Measurements from ENCODE around the gene RNF41.

DNA sequence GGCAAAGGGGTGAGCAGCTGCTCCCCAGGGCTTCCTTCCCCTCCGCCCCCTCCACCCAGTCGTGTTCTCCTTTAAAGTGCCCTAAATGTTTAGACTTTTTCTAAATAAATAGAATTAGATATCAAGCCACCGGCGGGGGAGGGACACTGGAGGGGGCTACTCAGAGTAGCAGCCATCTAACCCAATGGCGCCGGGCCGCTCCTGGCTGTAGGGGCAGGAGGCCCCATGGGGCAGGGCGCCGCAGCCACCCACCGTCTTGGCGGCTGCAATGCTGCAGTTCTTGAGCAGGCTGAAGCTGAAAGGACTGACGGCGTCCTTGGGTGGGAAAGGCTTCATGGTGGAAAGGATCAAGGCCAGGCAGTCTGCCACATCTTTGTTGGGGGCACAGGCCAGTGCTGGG is 21.3 kb upstream of the RNF41 start:
- TF ChIP-seq, protein P1, sequence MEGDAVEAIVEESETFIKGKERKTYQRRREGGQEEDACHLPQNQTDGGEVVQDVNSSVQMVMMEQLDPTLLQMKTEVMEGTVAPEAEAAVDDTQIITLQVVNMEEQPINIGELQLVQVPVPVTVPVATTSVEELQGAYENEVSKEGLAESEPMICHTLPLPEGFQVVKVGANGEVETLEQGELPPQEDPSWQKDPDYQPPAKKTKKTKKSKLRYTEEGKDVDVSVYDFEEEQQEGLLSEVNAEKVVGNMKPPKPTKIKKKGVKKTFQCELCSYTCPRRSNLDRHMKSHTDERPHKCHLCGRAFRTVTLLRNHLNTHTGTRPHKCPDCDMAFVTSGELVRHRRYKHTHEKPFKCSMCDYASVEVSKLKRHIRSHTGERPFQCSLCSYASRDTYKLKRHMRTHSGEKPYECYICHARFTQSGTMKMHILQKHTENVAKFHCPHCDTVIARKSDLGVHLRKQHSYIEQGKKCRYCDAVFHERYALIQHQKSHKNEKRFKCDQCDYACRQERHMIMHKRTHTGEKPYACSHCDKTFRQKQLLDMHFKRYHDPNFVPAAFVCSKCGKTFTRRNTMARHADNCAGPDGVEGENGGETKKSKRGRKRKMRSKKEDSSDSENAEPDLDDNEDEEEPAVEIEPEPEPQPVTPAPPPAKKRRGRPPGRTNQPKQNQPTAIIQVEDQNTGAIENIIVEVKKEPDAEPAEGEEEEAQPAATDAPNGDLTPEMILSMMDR (IDR thresholded peaks at IDR 0.05) = no peak
- TF ChIP-seq EZH2 (IDR thresholded peaks at IDR 0.05; ENCODE audit: borderline replicate concordance, insufficient read depth, low read depth, low read length, poor library complexity, severe bottlenecking) = no peak
